Measurements from ENCODE around the gene ACSF3.

DNA sequence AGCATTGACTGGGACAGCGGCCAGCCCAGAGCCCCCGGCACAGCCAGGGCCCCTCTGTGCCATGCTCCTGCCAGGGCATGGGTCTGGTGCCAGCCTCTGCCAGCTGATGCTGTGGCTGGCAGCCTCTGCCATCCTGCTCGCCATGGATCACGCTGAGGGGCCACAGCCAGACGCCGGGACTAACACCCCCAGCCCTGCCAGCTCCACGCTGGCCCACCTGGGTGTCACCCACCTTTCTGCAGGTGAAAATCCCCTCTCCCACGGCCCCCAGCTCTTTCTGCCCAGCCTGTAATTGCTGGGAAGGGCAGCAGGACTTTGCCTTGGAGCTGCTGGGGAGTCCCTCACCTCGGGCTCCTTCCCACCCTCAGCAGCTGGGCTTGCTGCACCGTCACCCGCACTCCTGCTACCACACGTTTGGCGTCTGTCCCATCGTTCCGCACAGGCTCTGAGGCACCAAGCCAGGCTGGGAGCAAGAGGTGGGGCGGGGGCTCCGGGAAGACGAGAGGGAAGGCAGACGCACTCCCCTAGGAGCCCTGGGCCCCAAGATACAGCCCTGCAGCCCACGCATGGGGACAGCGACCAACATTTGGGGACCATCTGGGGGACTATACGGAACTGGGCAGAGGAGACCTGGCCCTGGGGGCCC lies 42.0 kb upstream of the ACSF3 start:
- TF ChIP-seq, protein P1, sequence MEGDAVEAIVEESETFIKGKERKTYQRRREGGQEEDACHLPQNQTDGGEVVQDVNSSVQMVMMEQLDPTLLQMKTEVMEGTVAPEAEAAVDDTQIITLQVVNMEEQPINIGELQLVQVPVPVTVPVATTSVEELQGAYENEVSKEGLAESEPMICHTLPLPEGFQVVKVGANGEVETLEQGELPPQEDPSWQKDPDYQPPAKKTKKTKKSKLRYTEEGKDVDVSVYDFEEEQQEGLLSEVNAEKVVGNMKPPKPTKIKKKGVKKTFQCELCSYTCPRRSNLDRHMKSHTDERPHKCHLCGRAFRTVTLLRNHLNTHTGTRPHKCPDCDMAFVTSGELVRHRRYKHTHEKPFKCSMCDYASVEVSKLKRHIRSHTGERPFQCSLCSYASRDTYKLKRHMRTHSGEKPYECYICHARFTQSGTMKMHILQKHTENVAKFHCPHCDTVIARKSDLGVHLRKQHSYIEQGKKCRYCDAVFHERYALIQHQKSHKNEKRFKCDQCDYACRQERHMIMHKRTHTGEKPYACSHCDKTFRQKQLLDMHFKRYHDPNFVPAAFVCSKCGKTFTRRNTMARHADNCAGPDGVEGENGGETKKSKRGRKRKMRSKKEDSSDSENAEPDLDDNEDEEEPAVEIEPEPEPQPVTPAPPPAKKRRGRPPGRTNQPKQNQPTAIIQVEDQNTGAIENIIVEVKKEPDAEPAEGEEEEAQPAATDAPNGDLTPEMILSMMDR (IDR thresholded peaks at IDR 0.05), result no peak
- TF ChIP-seq POLR2A (IDR thresholded peaks at IDR 0.05) (no peak), POLR2AphosphoS5 (IDR thresholded peaks at IDR 0.05) (no peak)

Measured in sigmoid colon (tissue), 4 donors.